HepG2 (cell line): ENCODE measurements around the gene TEX13D. TPM values are rescaled to one million over a fixed set of nuclear protein-coding genes. Genes with fewer than 3 reads are reported as not detected.

Experiments used
- ATAC-seq: fragments of 200-7000 bp; cut with Tn5 transposase; 3 replicates; pipeline ENCODE4 v1.9.1; 2020; ENCODE audit warnings: mild to moderate bottlenecking, moderate library complexity
- BruUV-seq: library from RNA; stranded (reverse); fragments of 400-500 nt; replicated peaks from 2 replicates; lab custom pipeline; 2021; lab: Mats Ljungman, UMichigan
- CTCF ChIA-PET: fragments of 300-600 bp; formaldehyde crosslinking; extraction: SDS; loops from one replicate; lab custom pipeline; 2021; ENCODE audit warnings: low total read pairs, inconsistent platforms, low intra/inter-chr PET ratio; lab: Yijun Ruan, JAX
- POLR2A ChIA-PET: fragments of 350-600 bp; sonication (Branson Sonifier 250); formaldehyde crosslinking; loops from one replicate; lab custom pipeline; 2020; ENCODE audit warnings: antibody characterized with exemption, inconsistent platforms; lab: Yijun Ruan, JAX
- DNase-seq: peaks from one replicate; pipeline ENCODE4 v3.0.0-alpha.2; 2015; ENCODE audit warnings: low spot score
- FAIRE-seq: peaks from 3 replicates; lab custom pipeline; 2011; peaks lifted over from hg19 to GRCh38; lab: Jason Lieb, UNC
- H2AFZ ChIP-seq: one replicate; pipeline ENCODE4 v1.6.1; 2011; ENCODE audit warnings: low read length, inconsistent platforms
- H3K27ac ChIP-seq: fragments of 300-600 bp; 3 replicates; pipeline ENCODE4 v1.8.0; 2011; ENCODE audit warnings: mixed run types, mild to moderate bottlenecking, mixed read lengths, low read length, inconsistent platforms; ENCODE audit not compliant: insufficient read depth; ENCODE audit errors: extremely low read length
- H3K27me3 ChIP-seq, 2 experiments: fragments of 200-600 bp in 1 of 2; 2 replicates in 1 of 2; 3 replicates in 1 of 2; pipeline versions ENCODE4 v1.6.0 to v1.8.0; 2011; ENCODE audit warnings: low read length in 2 of 2, mild to moderate bottlenecking in 2 of 2, moderate library complexity in 2 of 2, inconsistent platforms in 1 of 2; ENCODE audit not compliant: insufficient read depth in 2 of 2, control insufficient read depth in 1 of 2
- H3K36me3 ChIP-seq, 2 experiments: fragments of 200-600 bp in 1 of 2; replicated peaks in 1 of 2; 2 replicates in 1 of 2; 3 replicates in 1 of 2; pipeline versions ENCODE4 v1.5.1 to v1.8.0; 2011; ENCODE audit warnings: low read length in 2 of 2, inconsistent platforms in 1 of 2; ENCODE audit not compliant: insufficient read depth in 2 of 2, control insufficient read depth in 1 of 2
- H3K4me1 ChIP-seq: 2 replicates; pipeline ENCODE4 v1.5.1; 2012; ENCODE audit warnings: low read length, inconsistent platforms; ENCODE audit not compliant: insufficient read depth
- H3K4me2 ChIP-seq: 2 replicates; pipeline ENCODE4 v1.6.0; 2011; ENCODE audit warnings: low read depth, low read length, inconsistent platforms
- H3K4me3 ChIP-seq, 3 experiments: fragments of 200-600 bp in 1 of 3; sonication (generic), shearing (Covaris generic) in 1 of 3; replicated peaks in 1 of 3; 2 replicates each; pipeline ENCODE4 v1.5.1; 2011 to 2016; ENCODE audit warnings: low read length in 3 of 3, inconsistent platforms in 2 of 3, low read depth in 2 of 3, mild to moderate bottlenecking in 2 of 3, control low read depth in 1 of 3, mixed read lengths in 1 of 3; ENCODE audit not compliant: insufficient read depth in 1 of 3
- H3K79me2 ChIP-seq: one replicate; pipeline ENCODE4 v1.6.1; 2011; ENCODE audit warnings: low read length, inconsistent platforms; ENCODE audit not compliant: insufficient read depth
- H3K9ac ChIP-seq: 2 replicates; pipeline ENCODE4 v1.6.0; 2011; ENCODE audit warnings: mild to moderate bottlenecking, low read depth, low read length, inconsistent platforms; ENCODE audit not compliant: insufficient read depth
- H3K9me3 ChIP-seq: 2 replicates; pipeline ENCODE4 v1.5.1; 2012; ENCODE audit warnings: mild to moderate bottlenecking, low read length
- H4K20me1 ChIP-seq: 2 replicates; pipeline ENCODE4 v1.6.0; 2011; ENCODE audit warnings: inconsistent platforms, mild to moderate bottlenecking, low read length, moderate library complexity; ENCODE audit not compliant: insufficient read depth
- HES4 ChIP-seq: sonication (generic); formaldehyde crosslinking; IDR thresholded peaks from 2 replicates; pipeline ENCODE4 v1.9.0; 2021; ENCODE audit warnings: mild to moderate bottlenecking, missing genetic modification reagents, borderline replicate concordance
- IKZF1 ChIP-seq: fragments of 450-650 bp; IDR thresholded peaks from 2 replicates; pipeline ENCODE4 v1.7.1; 2016
- MIXL1 ChIP-seq: IDR thresholded peaks from 2 replicates; pipeline ENCODE4 v1.6.1; 2016
- RARG ChIP-seq: sonication (generic); formaldehyde crosslinking; IDR thresholded peaks from 2 replicates; pipeline ENCODE4 v1.4.0; 2020; ENCODE audit warnings: low read depth, mild to moderate bottlenecking, missing genetic modification reagents
- REL ChIP-seq: sonication (generic); formaldehyde crosslinking; conservative IDR thresholded peaks from 2 replicates; pipeline ENCODE4 v1.8.0; 2022; ENCODE audit warnings: mild to moderate bottlenecking, missing genetic modification reagents, moderate library complexity
- RFXANK ChIP-seq: IDR thresholded peaks from 2 replicates; pipeline ENCODE4 v1.6.1; 2016
- SRSF4 ChIP-seq: fragments of 200-400 bp; formaldehyde crosslinking; IDR thresholded peaks from one replicate; pipeline ENCODE4 v1.6.1; 2018; ENCODE audit warnings: mild to moderate bottlenecking, low read depth, low read length, moderate library complexity; ENCODE audit not compliant: poor library complexity, severe bottlenecking
- TOE1 ChIP-seq: sonication (generic); formaldehyde crosslinking; IDR thresholded peaks from 2 replicates; pipeline ENCODE4 v1.4.0; 2020; ENCODE audit warnings: mild to moderate bottlenecking, missing genetic modification reagents
- ZBTB42 ChIP-seq: sonication (generic); formaldehyde crosslinking; IDR thresholded peaks from 2 replicates; pipeline ENCODE4 v1.5.0; 2020; ENCODE audit warnings: mild to moderate bottlenecking, missing genetic modification reagents
- ZNF382 ChIP-seq: sonication (generic); formaldehyde crosslinking; IDR thresholded peaks from 2 replicates; pipeline ENCODE4 v1.5.0; 2020; ENCODE audit warnings: missing genetic modification reagents, mild to moderate bottlenecking, borderline replicate concordance
- ZNF543 ChIP-seq: sonication (generic); formaldehyde crosslinking; IDR thresholded peaks from 2 replicates; pipeline ENCODE4 v1.4.0; 2020; ENCODE audit warnings: mild to moderate bottlenecking, missing genetic modification reagents
- WGBS: methylation state at CpG from one replicate; pipeline ENCODE4 v1.1.6; 2017; ENCODE audit warnings: low lambda C conversion rate; 5-methylcytosine and 5-hydroxymethylcytosine counted together
- in situ Hi-C: cut with HindIII; loops from 2 replicates; pipeline ENCODE4 v1.10.0; 2017; ENCODE audit warnings: low pct_unique_long_range_greater_than_20kb; ENCODE audit not compliant: extremely low pct_ligation_motif_present
- intact Hi-C: fragments of 100-400 bp; cut with micrococcal nuclease; formaldehyde crosslinking; loops from one replicate; pipeline ENCODE4 v1.10.0; 2022; ENCODE audit not compliant: unreplicated experiment
- polyA plus RNA-seq, 8 experiments: library from polyadenylated mRNA; depleted of rRNA in 3 of 8; stranded (reverse) in 7 of 8; unstranded in 1 of 8; fragments of >200 nt; fragmentation: Illumina TruSeq in 4 of 8; extraction: Trizol in 4 of 8; gene quantifications; 2 replicates each; pipeline versions ENCODE4 v1.2.1 to v1.2.3, GENCODE V29; 2011 to 2016; ENCODE audit warnings: low read depth in 4 of 8, missing spikeins in 1 of 8, mixed read lengths in 1 of 8; ENCODE audit not compliant: insufficient read depth in 1 of 8
- total RNA-seq, 5 experiments: library from RNA; depleted of rRNA; stranded (reverse); fragments of >200 nt; fragmentation: Illumina TruSeq; extraction: Trizol; gene quantifications; 2 replicates each; pipeline ENCODE4 v1.2.3, GENCODE V29; 2016; ENCODE audit warnings: low read depth in 1 of 5
- TF ChIP-seq, protein P1 (sequence below): sonication (generic); formaldehyde crosslinking; IDR thresholded peaks from 2 replicates; pipeline ENCODE4 v1.4.0; 2020; ENCODE audit warnings: missing genetic modification reagents
- TF ChIP-seq, protein P2 (sequence below): sonication (generic); formaldehyde crosslinking; IDR thresholded peaks from 2 replicates; pipeline ENCODE4 v1.4.0; 2020; ENCODE audit warnings: missing genetic modification reagents

Gene TEX13D
- total and polyA plus RNA-seq, 2 of the 13 experiments (the other 11 are each of a cell fraction or from before 2014, with no cell fraction given) = not detected

DNA sequence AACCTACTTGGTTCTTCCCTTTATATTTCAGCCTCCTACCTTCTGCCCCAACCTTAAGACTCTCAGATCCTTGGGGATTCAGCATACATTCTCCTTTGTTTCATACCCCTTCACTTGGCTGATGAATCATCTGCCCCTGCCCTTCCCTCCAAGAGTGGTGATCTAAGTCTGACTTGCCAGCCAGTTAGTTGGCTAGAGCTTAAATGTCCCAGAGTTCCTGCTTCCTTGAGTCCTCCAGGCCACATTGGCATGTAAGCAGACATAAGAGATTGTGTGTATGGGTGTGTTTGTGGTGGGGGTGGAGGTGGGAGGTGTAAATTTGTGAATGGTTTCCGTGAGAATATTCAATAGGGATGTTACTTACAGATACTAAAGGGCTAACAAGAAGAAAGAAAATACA lies 3.7 kb upstream of the TEX13D start:
- ATAC-seq = no peak
- no TSS peak for BruUV-seq
- H3K79me2 ChIP-seq = no peaks in the 10 kb centered on the region
- DNase-seq = no peak
- H4K20me1 ChIP-seq = no peaks in the 10 kb centered on the region
- no peak overlapping the region for H3K4me3 ChIP-seq
- POLR2A ChIA-PET = no interaction called here
- no peak overlapping the region for H3K4me2 ChIP-seq
- H3K9ac ChIP-seq = no peak overlapping the region
- H2AFZ ChIP-seq = no peak overlapping the region
- 0% methylated on average over 1 of the region's 1 CpG for WGBS
- H3K27me3 ChIP-seq = no peaks in the 10 kb centered on the region
- H3K27ac ChIP-seq = no peak overlapping the region
- no peak for FAIRE-seq
- in situ Hi-C loops = no loop called here
- TF ChIP-seq MIXL1 (no peak), ZNF543 (CRISPR knock-in tag) (no peak)
- TF ChIP-seq, protein P1, sequence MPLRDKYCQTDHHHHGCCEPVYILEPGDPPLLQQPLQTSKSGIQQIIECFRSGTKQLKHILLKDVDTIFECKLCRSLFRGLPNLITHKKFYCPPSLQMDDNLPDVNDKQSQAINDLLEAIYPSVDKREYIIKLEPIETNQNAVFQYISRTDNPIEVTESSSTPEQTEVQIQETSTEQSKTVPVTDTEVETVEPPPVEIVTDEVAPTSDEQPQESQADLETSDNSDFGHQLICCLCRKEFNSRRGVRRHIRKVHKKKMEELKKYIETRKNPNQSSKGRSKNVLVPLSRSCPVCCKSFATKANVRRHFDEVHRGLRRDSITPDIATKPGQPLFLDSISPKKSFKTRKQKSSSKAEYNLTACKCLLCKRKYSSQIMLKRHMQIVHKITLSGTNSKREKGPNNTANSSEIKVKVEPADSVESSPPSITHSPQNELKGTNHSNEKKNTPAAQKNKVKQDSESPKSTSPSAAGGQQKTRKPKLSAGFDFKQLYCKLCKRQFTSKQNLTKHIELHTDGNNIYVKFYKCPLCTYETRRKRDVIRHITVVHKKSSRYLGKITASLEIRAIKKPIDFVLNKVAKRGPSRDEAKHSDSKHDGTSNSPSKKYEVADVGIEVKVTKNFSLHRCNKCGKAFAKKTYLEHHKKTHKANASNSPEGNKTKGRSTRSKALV (CRISPR knock-in tag) = no peak
- TF ChIP-seq, all 625 proteins: peak for 0
- Histone ChIP-seq H3K9me3 (no peaks in the 10 kb centered on the region), H3K36me3 (no peaks in the 10 kb centered on the region), H3K4me1 (no peaks in the 10 kb centered on the region)
- CTCF ChIA-PET = no interaction called here
- intact Hi-C loops = no loop called here

DNA sequence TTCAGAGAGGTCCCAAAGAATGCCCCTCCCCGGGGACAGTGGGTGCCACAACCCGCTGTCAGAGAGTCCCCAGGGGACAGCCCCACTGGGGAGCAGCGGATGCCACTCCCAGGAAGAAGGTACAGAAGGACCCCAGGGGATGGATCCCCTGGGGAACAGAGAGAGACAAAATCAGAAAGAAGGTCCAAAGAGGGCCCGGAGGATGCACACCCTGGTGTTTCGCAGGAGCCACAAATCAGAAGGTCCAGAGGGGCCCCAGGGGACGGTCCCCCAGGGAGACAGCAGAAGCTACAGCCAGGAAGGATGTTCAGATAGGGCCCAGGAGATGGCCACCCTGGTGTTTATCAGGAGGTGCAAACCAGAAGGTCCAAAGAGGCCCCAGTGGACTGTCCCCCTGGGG lies 1.4 kb downstream of the TEX13D start:
- Histone ChIP-seq H4K20me1 (no peaks in the 10 kb centered on the region), H3K4me2 (no peak overlapping the region), H3K4me3 (no peak overlapping the region), H3K27me3 (no peaks in the 10 kb centered on the region), H3K79me2 (no peaks in the 10 kb centered on the region), H3K27ac (no peak overlapping the region), H3K4me1 (no peaks in the 10 kb centered on the region), H3K9ac (no peak overlapping the region), H2AFZ (no peak overlapping the region), H3K36me3 (no peaks in the 10 kb centered on the region), H3K9me3 (no peaks in the 10 kb centered on the region)
- WGBS = 20% methylated on average over 3 of the region's 6 CpGs
- DNase-seq = no peak
- CTCF ChIA-PET = no interaction called here
- in situ Hi-C loops = no loop called here
- BruUV-seq = no TSS peak
- intact Hi-C loops = no loop called here
- POLR2A ChIA-PET = no interaction called here
- ATAC-seq = no peak
- FAIRE-seq = no peak
- TF ChIP-seq RARG (CRISPR knock-in tag) (no peak), TOE1 (no peak), IKZF1 (no peak), REL (CRISPR knock-in tag) (no peak), RFXANK (CRISPR knock-in tag) (no peak), SRSF4 (no peak), ZBTB42 (no peak), HES4 (CRISPR knock-in tag) (no peak), ZNF382 (CRISPR knock-in tag) (no peak)
- TF ChIP-seq, protein P2, sequence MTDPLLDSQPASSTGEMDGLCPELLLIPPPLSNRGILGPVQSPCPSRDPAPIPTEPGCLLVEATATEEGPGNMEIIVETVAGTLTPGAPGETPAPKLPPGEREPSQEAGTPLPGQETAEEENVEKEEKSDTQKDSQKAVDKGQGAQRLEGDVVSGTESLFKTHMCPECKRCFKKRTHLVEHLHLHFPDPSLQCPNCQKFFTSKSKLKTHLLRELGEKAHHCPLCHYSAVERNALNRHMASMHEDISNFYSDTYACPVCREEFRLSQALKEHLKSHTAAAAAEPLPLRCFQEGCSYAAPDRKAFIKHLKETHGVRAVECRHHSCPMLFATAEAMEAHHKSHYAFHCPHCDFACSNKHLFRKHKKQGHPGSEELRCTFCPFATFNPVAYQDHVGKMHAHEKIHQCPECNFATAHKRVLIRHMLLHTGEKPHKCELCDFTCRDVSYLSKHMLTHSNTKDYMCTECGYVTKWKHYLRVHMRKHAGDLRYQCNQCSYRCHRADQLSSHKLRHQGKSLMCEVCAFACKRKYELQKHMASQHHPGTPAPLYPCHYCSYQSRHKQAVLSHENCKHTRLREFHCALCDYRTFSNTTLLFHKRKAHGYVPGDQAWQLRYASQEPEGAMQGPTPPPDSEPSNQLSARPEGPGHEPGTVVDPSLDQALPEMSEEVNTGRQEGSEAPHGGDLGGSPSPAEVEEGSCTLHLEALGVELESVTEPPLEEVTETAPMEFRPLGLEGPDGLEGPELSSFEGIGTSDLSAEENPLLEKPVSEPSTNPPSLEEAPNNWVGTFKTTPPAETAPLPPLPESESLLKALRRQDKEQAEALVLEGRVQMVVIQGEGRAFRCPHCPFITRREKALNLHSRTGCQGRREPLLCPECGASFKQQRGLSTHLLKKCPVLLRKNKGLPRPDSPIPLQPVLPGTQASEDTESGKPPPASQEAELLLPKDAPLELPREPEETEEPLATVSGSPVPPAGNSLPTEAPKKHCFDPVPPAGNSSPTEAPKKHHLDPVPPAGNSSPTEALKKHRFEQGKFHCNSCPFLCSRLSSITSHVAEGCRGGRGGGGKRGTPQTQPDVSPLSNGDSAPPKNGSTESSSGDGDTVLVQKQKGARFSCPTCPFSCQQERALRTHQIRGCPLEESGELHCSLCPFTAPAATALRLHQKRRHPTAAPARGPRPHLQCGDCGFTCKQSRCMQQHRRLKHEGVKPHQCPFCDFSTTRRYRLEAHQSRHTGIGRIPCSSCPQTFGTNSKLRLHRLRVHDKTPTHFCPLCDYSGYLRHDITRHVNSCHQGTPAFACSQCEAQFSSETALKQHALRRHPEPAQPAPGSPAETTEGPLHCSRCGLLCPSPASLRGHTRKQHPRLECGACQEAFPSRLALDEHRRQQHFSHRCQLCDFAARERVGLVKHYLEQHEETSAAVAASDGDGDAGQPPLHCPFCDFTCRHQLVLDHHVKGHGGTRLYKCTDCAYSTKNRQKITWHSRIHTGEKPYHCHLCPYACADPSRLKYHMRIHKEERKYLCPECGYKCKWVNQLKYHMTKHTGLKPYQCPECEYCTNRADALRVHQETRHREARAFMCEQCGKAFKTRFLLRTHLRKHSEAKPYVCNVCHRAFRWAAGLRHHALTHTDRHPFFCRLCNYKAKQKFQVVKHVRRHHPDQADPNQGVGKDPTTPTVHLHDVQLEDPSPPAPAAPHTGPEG (CRISPR knock-in tag) = no peak
